Fibroblast of lung (primary cell): Measurements from ENCODE around the gene CPEB2.

Experiments used
- EZH2 ChIP-seq: IDR thresholded peaks from 2 replicates; pipeline ENCODE4 v1.5.1; 2012; ENCODE audit warnings: low read length, control low read depth, mild to moderate bottlenecking; ENCODE audit errors: missing control alignments
- TF ChIP-seq, protein P1 (sequence below), 2 donors: IDR thresholded peaks in 1 of 2; conservative IDR thresholded peaks in 1 of 2; 1 replicate in 1 of 2; 2 replicates in 1 of 2; pipeline ENCODE4 v1.5.1; 2011 to 2012; ENCODE audit warnings: low read length in 2 of 2, control low read depth in 1 of 2, inconsistent platforms in 1 of 2, low read depth in 1 of 2, mild to moderate bottlenecking in 1 of 2

DNA sequence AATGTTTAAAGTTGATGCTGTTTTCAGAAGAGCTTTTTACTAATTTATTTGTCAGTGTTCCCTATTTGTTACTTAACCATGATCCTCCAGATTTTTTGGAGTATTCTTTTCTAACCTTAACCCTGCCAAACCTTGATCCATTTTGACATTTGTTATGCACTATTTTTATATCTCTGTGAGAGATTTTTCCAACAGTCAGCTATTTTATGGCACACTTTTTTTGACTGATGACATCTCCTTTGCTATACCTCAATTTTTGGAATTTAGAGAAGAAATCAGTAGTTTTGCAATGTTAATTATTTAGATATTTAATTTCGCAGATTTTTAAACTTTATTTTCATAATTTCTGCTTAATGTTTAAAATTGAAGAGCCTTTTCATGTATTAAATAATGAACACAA lies 66.0 kb downstream of the CPEB2 start:
- TF ChIP-seq, protein P1, sequence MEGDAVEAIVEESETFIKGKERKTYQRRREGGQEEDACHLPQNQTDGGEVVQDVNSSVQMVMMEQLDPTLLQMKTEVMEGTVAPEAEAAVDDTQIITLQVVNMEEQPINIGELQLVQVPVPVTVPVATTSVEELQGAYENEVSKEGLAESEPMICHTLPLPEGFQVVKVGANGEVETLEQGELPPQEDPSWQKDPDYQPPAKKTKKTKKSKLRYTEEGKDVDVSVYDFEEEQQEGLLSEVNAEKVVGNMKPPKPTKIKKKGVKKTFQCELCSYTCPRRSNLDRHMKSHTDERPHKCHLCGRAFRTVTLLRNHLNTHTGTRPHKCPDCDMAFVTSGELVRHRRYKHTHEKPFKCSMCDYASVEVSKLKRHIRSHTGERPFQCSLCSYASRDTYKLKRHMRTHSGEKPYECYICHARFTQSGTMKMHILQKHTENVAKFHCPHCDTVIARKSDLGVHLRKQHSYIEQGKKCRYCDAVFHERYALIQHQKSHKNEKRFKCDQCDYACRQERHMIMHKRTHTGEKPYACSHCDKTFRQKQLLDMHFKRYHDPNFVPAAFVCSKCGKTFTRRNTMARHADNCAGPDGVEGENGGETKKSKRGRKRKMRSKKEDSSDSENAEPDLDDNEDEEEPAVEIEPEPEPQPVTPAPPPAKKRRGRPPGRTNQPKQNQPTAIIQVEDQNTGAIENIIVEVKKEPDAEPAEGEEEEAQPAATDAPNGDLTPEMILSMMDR (conservative IDR thresholded peaks at IDR 0.05 in 1 of 2, IDR thresholded peaks at IDR 0.05 in 1 of 2; ENCODE audit: low read depth in 1 of 2, low read length in 2 of 2) = no peak
- no peak for TF ChIP-seq EZH2
